ENCODE data around the gene DSE. TPM values are rescaled to one million over a fixed set of nuclear protein-coding genes. Genes with fewer than 3 reads are reported as not detected.

The DSE gene
- total RNA-seq, 1 experiment from 2014 or later: 38.5 TPM

DNA sequence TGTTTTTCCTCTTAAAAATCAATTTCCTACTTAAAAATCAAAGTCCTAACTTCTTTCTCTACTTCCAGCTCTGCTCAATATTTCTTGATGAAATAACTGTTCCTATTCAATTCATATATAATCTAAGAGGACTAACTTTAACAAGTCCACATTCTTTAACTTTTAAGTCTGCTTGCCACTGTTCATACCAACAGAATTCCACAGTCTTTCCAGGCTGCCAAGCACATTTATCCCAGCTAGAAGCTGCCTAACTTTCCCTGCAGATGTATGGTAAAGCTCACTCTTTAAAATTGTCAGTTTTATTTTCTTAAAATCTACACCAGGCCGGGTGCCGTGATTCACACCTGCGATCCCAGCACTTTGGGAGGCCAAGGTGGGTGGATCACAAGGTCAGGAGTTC is 102.0 kb downstream of the DSE start (continued):
- TF ChIP-seq ZNF274 (IDR thresholded peaks at IDR 0.05; ENCODE audit: low read depth, low read length): no peak
- no peak for TF ChIP-seq SP1 (IDR thresholded peaks at IDR 0.05; ENCODE audit: low read depth)
- no peak for TF ChIP-seq TCF7L2 (IDR thresholded peaks at IDR 0.05; ENCODE audit: borderline replicate concordance, extremely low read depth, insufficient read depth, insufficient read length)
- TF ChIP-seq, protein P1, sequence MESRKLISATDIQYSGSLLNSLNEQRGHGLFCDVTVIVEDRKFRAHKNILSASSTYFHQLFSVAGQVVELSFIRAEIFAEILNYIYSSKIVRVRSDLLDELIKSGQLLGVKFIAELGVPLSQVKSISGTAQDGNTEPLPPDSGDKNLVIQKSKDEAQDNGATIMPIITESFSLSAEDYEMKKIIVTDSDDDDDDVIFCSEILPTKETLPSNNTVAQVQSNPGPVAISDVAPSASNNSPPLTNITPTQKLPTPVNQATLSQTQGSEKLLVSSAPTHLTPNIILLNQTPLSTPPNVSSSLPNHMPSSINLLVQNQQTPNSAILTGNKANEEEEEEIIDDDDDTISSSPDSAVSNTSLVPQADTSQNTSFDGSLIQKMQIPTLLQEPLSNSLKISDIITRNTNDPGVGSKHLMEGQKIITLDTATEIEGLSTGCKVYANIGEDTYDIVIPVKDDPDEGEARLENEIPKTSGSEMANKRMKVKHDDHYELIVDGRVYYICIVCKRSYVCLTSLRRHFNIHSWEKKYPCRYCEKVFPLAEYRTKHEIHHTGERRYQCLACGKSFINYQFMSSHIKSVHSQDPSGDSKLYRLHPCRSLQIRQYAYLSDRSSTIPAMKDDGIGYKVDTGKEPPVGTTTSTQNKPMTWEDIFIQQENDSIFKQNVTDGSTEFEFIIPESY (IDR thresholded peaks at IDR 0.05; ENCODE audit: extremely low read depth, insufficient replicate concordance, low read length): no peak
- no peak for TF ChIP-seq FOSL1 (IDR thresholded peaks at IDR 0.05; ENCODE audit: low read depth)
- TF ChIP-seq ZFX (IDR thresholded peaks at IDR 0.05): no peak
- TF ChIP-seq, protein P2, sequence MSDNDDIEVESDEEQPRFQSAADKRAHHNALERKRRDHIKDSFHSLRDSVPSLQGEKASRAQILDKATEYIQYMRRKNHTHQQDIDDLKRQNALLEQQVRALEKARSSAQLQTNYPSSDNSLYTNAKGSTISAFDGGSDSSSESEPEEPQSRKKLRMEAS (IDR thresholded peaks at IDR 0.05): no peak
- no peak for TF ChIP-seq ATF3 (IDR thresholded peaks at IDR 0.05)
- TF ChIP-seq YY1 (IDR thresholded peaks at IDR 0.05; ENCODE audit: extremely low read depth, insufficient replicate concordance, low read depth, low read length): no peak
- TF ChIP-seq SIN3A (IDR thresholded peaks at IDR 0.05; ENCODE audit: low read depth): no peak
- no peak for TF ChIP-seq CEBPB (IDR thresholded peaks at IDR 0.05; ENCODE audit: low read depth)

- H3K4me2 ChIP-seq (ENCODE audit: low read length): no peak overlapping the region
- no peak overlapping the region for H3K27ac ChIP-seq (ENCODE audit: low read depth, low read length)
- ChIA-PET RAD21 (ENCODE audit: low non-redundant PET in 1 of 2, low total read pairs in 2 of 2, uncharacterized antibody in 2 of 2, unreplicated experiment in 2 of 2) (no interaction called here), CTCF (no interaction called here), POLR2A (no interaction called here)
- H3K27me3 ChIP-seq (ENCODE audit: insufficient read depth, low read length): no peaks in the 10 kb centered on the region
- H3K4me1 ChIP-seq (ENCODE audit: control insufficient read depth in 1 of 2, insufficient read depth in 2 of 2, low read length in 2 of 2): no peaks in the 10 kb centered on the region
- no peaks in the 10 kb centered on the region for H3K9me3 ChIP-seq (ENCODE audit: control insufficient read depth in 1 of 2, insufficient read depth in 1 of 2, low read depth in 1 of 2, low read length in 2 of 2)
- H3K9me2 ChIP-seq (ENCODE audit: insufficient read depth): no peaks in the 10 kb centered on the region
- intact Hi-C loops (cut with micrococcal nuclease): no loop called here
- H3K79me2 ChIP-seq (ENCODE audit: insufficient read depth, low read length): no peaks in the 10 kb centered on the region
- TF ChIP-seq JUND (IDR thresholded peaks at IDR 0.05): no peak
- no peaks in the 10 kb centered on the region for H4K20me1 ChIP-seq (ENCODE audit: insufficient read depth)
- H3K4me3 ChIP-seq (replicated peaks in 1 of 2; ENCODE audit: low read depth in 1 of 2, low read length in 2 of 2): no peak overlapping the region
- H2AFZ ChIP-seq (ENCODE audit: low read depth, low read length, poor library complexity, severe bottlenecking): no peak overlapping the region
- DNase-seq (ENCODE audit: low read depth, low spot score): no peak
- no peak overlapping the region for H3K9ac ChIP-seq (ENCODE audit: low read length)
- BruUV-seq (replicated peaks): no TSS peak
- no peak for ATAC-seq
- no peaks in the 10 kb centered on the region for H3K36me3 ChIP-seq (ENCODE audit: control insufficient read depth in 1 of 2, insufficient read depth in 2 of 2, low read length in 2 of 2)
Measured at GRCh38 chr6:116475141-116475540, 104.4 kb downstream of the DSE start.
